PFSK-1 (cell line): Measurements from ENCODE around the gene FANCD2OS.

Experiments
- POLR2AphosphoS5 ChIP-seq: IDR thresholded peaks from 2 replicates; pipeline ENCODE4 v1.6.1; 2012; ENCODE audit warnings: low read depth, mild to moderate bottlenecking, control low read depth, low read length, moderate library complexity
- REST ChIP-seq, 2 experiments: IDR thresholded peaks; 2 replicates each; pipeline versions ENCODE4 v1.6.1 to v1.8.0; 2011 to 2012; ENCODE audit warnings: low read depth in 2 of 2, low read length in 2 of 2, control low read depth in 1 of 2, inconsistent platforms in 1 of 2, mild to moderate bottlenecking in 1 of 2, moderate library complexity in 1 of 2; ENCODE audit not compliant: insufficient read depth in 1 of 2
- TAF1 ChIP-seq: IDR thresholded peaks from 2 replicates; pipeline ENCODE4 v1.6.1; 2012; ENCODE audit warnings: low read length, control low read depth, borderline replicate concordance; ENCODE audit not compliant: insufficient read depth

- TF ChIP-seq REST (IDR thresholded peaks at IDR 0.05; ENCODE audit: insufficient read depth in 1 of 2, low read depth in 2 of 2, low read length in 2 of 2) (no peak), POLR2AphosphoS5 (no peak), TAF1 (no peak)
Measured at GRCh38 chr3:10119376-10119775, 11.3 kb upstream of the FANCD2OS start.
